Adrenal gland (tissue), 5 donors: ENCODE results near the gene QPCT.

ENCODE experiments used
- POLR2A ChIP-seq, 2 donors: fragments of 450-650 bp; IDR thresholded peaks; one replicate each; pipeline ENCODE4 v1.6.1; 2017; ENCODE audit warnings: antibody characterized with exemption in 2 of 2, mild to moderate bottlenecking in 2 of 2, moderate library complexity in 1 of 2
- TF ChIP-seq, protein P1 (sequence below), 6 experiments: fragments of 450-650 bp in 4 of 6; fragments of 200-600 bp in 2 of 6; sonication (generic) in 1 of 6; IDR thresholded peaks; 1 replicate in 5 of 6; 2 replicates in 1 of 6; pipeline versions ENCODE4 v1.5.1 to v1.8.0; 2016 to 2021; ENCODE audit warnings: antibody characterized with exemption in 6 of 6, mild to moderate bottlenecking in 2 of 6, moderate library complexity in 1 of 6
- donor health status: DM: no; HTN: no; CAD: no.

DNA sequence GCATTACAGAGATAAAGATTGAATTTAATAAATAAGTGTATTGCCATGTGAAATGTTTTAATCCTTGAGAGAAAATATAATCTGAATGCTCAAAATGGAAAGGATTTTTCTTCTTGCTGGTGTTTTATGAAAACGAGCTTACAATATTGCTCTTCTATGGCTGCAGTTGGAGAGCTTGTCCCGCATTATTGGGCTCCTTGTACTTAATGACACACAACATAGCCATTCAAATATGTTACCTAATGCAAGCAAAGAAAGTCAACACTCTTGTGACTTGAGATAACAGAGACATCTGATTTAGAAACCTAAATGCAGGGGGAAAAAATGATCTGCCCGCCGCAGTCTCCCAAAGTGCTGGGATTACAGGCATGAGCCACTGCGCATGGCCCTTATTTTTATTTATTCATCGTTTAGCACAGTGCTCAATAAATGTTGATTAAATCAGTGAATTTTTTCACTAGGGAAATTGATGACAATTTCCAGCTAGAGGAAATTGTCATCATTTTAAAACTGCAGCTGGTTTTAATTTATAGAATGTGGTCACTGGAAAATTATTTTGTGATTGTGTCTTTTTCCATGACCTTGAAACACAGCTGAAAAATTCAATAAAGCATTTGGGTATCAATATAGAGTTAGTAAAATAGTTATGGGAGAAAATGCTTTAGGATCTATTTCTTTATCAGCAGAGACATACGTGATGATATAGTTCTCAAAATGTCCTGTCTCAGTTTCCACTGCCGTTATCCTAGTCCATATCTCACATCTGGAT is 17.4 kb upstream of the QPCT start:
- TF ChIP-seq, protein P1, sequence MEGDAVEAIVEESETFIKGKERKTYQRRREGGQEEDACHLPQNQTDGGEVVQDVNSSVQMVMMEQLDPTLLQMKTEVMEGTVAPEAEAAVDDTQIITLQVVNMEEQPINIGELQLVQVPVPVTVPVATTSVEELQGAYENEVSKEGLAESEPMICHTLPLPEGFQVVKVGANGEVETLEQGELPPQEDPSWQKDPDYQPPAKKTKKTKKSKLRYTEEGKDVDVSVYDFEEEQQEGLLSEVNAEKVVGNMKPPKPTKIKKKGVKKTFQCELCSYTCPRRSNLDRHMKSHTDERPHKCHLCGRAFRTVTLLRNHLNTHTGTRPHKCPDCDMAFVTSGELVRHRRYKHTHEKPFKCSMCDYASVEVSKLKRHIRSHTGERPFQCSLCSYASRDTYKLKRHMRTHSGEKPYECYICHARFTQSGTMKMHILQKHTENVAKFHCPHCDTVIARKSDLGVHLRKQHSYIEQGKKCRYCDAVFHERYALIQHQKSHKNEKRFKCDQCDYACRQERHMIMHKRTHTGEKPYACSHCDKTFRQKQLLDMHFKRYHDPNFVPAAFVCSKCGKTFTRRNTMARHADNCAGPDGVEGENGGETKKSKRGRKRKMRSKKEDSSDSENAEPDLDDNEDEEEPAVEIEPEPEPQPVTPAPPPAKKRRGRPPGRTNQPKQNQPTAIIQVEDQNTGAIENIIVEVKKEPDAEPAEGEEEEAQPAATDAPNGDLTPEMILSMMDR (IDR thresholded peaks at IDR 0.05), result no peak
- no peak for TF ChIP-seq POLR2A (IDR thresholded peaks at IDR 0.05)
